T-helper 2 cell (primary cell): ENCODE results near the gene THSD4.

ENCODE experiments used
- DNase-seq, 5 experiments: peaks; one replicate each; pipeline versions ENCODE4 v3.0.0 to v3.0.0-alpha.2; 2012 to 2022

THSD4 gene

GRCh38 chr15:71511796-71512681, 396.8 kb downstream of the THSD4 start:
- DNase-seq = no peak

DNA sequence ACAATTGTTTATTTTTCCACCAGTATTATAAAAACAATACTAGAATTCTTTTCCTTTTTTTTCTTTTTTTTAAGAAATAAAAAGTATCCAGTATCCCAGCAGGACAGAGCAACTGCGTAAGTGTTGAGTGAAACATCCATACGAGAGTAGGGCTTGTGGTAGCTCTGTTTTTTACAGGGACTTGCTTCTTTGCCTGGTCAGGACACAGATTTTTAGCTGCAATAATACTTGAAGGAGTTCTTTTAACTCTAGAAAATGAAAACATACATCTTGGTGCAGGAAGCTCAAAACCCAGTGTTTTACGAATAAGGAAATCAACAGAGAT, 397.4 kb downstream of the THSD4 start:
- DNase-seq = no peak

- no peak for DNase-seq
These were observed 400.3 kb downstream of the THSD4 start for GRCh38 chr15:71515375-71516186.

DNA sequence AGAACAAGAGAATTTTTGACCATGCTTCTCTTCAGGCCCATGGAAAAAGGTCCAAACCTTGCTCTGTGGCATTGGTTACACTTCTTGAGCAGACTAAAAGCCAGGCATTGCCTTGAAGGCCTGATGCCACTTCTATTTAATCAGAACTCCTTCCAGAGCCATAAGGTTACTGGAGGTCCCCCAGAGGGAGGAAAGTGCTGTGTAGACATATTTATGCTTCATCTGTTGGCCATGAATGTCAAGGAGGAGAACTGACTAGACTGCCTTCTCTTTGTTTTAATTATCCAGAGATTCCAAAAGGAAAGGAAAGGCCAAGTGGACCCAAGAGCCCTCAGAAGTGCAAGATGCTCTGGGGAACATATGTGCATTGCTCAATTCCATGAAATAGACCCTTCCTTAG, 402.5 kb downstream of the THSD4 start:
- DNase-seq = no peak

GRCh38 chr15:71518661-71519060, 403.4 kb downstream of the THSD4 start:
- DNase-seq = no peak

DNA sequence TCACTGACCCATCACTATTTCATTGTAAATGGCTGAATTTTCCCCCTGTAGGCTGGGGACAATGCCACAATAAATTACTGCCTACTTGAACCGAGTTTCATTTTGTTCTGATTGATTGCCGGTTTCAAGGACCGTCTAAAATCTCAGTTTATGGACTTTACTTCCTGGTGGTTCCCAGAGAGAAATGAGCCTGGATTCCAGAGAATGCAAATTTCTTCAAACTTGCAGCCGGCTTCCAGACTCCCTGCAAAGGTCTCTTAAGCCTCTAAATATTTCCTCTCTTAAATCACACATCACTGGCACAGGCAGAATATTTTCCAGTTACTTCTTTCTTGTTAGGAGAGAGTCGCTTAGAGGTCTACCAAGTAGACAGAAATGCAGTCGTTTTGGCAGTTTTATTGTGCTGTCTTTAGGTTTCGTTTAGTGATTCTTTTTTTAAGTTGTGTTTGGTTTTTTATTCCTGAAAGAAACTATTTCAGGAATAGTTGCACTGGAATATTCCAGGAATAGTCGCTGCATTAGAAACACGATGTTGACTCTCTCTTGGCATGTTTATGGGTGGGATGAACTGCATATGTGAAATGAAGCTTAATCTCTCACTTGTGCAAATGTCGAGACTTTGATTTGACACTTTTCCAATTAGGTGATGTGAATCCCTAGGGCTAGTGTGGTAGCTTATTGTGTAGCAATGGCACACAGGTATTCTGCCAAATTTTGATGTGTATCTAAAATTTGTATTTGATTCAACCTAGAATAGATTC, 411.0 kb downstream of the THSD4 start:
- no peak for DNase-seq

DNA sequence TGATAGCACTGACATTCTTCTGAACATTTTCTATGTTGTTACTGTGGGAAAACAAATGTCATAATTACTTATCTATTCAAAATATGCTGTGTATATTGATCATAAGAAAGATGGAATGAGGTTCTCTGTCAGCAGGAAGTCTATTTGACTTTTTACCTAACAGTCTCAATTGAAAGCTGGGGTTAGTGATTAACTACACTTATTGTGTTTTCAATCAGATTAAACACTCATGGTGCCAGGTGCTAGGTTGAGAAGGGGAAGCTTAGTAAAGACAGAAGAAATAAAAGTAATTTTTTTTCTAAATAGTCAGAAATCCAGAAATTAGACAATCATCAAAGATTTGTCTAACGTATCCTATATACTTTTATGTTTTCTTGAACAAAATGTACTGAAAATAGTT, 414.1 kb downstream of the THSD4 start:
- no peak for DNase-seq

DNA sequence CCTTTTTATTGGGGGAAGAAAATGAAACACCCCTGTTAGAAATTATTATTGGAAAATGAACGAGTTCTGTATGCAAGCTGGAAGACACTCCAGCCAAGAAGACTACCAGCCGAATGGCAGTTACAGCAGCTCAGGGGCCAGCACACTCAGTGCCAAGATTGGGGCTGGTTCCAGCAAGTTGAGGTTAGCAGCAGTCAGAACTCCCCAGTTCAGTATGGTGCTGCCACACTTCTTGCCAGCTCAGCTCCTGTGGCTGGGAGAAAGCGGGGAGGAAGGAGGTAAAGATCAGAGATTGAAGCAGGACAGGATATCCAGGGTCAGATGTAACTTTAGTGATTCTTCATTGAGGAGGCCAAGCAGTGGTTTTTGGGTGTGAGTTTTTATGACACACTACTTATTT, 414.8 kb downstream of the THSD4 start:
- DNase-seq = no peak

DNA sequence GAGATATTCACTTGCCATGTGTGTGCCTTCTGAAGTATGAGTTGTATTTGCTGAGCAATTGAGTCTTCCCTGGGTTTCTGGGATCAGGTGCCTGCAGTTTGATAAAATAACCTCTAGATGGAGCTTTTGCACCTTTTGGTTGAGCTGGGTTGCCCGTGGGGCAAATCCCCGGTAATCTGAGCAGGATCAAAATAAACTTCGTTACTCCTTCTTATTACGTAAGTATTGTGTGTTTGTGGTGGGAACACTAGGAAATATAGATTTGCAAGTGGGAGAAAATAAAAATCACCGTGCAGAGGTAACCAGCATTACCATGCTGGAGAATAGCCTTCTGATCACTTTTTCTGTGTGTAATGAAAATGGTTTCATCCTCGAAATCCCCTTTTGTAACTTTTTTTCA, 417.7 kb downstream of the THSD4 start:
- peak in 1 of 5 experiments; percentile 16 for DNase-seq

- DNase-seq = no peak
These were observed 422.9 kb downstream of the THSD4 start for GRCh38 chr15:71538181-71538580.

- DNase-seq = no peak
These were observed 426.5 kb downstream of the THSD4 start for GRCh38 chr15:71541746-71542145.

DNA sequence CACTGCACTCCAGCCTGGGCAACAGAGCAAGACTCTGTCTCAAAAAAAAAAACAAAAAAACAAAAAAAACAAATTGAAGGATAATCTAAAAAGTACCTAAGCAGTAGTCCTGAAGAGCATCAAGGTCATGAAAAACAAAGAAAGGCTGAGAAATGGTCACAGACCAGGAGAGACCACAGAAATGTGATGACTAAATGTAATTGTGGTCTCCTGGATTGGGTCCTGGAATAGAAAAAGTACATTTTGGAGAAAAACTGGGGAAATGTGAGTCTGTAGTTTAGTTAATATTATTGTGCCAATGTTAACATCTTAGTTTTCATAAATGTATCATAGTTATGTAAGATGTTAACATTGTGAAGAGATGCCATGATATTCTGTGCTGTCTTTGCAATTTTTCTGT, 427.6 kb downstream of the THSD4 start:
- no peak for DNase-seq

DNA sequence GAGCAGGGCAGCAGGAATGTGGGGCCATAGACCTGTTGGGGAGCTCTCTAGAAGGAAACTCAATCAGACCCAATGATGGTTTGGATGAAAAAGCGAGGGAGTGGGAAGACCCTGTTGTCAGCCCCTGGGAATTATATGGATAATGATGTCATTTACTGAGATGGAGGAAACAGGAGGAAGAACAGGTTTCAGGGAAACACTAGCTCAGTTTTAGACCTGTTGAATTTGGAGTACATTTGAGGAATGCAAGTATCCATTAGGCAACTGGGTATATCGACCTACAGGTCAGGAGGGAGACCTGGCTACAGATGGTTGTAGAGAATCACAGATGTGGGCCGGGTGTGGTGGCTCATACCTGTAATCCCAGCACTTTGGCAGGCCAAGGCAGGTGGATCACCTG, 428.1 kb downstream of the THSD4 start:
- DNase-seq = no peak

DNA sequence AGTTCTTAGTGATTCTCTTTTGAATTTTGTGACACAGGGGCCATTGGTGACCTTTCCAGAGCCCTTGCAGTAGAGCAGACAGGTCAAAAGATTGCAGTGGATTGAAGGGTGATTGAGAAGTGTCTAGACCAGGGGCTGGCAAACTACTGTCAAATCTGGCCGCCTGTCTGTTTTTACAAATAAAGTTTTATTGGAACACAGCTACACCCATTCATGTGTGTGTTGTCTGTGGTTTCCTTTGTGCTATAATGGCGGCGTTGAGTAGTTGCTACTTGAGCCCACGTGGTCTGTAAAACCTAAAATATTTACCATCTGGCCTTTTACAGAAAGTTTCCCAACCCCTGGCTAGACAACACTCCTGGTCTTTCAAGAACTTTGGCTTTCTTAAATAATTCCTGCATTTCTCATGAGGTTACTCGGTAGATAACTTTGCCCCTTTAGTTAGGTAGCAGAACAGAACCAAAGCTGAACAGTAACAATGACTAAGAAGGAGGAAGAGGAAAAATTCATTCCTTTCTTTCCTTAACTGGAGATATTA, 430.0 kb downstream of the THSD4 start:
- DNase-seq = no peak

DNA sequence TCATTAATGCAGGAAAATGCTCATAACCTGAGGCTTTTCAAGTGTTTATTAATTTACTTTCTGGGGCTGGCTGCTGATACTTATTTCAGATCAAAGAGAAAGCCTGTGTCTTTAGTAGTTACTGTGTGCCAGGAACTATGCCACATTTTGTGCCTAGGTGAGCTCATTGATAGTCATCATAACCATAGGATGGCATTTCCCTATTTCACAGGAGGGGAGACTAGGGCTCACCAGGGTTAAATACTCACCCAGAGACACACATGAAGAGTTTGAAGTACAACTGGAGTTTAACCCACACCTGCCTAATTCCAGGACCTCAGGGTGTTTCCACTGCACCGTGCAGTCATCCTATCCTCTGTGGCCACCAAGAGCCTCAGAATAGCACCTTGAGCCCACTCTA, 430.7 kb downstream of the THSD4 start:
- no peak for DNase-seq

DNA sequence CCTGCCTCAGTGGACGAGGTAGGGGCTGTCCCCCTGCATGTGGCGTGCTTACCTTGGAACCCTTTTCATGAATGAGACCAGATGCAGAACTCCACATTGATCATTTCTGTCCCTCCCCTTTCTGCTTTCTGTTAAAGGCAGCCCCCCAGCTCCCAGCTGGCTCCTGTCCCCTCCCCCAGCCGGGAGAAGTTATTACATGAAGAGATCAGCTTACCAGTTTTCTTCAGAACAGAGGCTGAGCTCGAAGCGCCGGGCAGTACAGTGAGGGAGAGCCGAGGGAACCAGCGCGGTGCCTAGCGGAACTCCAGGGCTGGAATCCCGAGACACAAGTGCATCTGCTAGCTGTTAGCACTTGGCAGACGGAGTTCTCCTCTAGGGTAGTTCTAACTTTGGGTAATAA, 431.7 kb downstream of the THSD4 start:
- no peak for DNase-seq

- DNase-seq = no peak
These were observed 433.1 kb downstream of the THSD4 start for GRCh38 chr15:71548401-71548807.

GRCh38 chr15:71549091-71549490, 433.8 kb downstream of the THSD4 start:
- DNase-seq = no peak

- no peak for DNase-seq
These were observed 434.4 kb downstream of the THSD4 start for GRCh38 chr15:71549697-71550096.

GRCh38 chr15:71551566-71551965, 436.3 kb downstream of the THSD4 start:
- DNase-seq = no peak

DNA sequence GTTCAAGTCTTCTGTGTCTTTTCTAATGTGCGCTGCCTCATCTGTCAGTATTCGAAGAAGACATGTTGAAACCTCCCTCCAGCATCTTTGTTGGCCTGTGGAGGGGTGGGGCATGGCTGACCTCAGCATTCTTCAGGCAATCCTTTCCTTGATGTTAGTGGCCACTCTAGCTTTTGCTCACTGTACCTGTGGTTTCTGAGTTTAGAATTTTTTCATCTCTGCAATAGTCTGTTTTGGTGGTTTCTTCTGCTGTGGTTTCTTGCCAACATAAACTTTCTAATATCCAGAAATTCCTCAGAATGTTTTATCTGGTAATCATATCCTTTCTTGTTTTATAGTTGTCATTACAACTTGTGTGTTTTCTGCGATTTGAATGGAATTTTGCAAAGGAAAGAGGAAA, 443.8 kb downstream of the THSD4 start:
- DNase-seq = no peak

GRCh38 chr15:71559616-71560015, 444.3 kb downstream of the THSD4 start:
- no peak for DNase-seq

DNA sequence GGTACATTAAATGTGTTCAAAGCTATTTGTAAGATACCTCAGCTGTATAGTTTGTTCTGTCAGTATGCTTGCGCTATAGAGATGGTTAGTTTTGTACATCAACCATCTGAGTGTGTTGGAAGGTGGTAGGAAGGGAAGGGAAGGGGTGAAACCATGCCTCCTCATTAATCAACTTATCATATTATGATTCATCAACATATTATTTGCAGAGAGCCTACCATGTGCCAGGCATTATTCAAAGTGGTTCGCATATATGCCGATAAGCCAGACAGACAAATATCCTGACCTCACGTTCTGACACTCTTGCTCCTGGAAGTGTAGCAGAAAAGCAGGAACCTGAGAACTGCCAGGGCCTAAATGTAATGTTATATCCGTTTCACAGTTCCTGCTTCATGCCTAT, 447.0 kb downstream of the THSD4 start:
- DNase-seq = no peak
